Astrocyte of the cerebellum (primary cell): Measurements from ENCODE around the gene RBM39.
"Not testable (repeated sequence)": the region's sequence is repeated elsewhere in the genome, so short reads cannot be mapped to it uniquely, and the experiment has no call there.

Experiments used
- DNase-seq: peaks from one replicate; pipeline ENCODE4 v3.0.0-alpha.2; 2011; ENCODE audit warnings: low read depth
- H3K4me3 ChIP-seq: 2 replicates; pipeline ENCODE4 v1.5.1; 2011; ENCODE audit warnings: mild to moderate bottlenecking, low read depth, low read length, moderate library complexity
- CTCF ChIP-seq: IDR thresholded peaks from 2 replicates; pipeline ENCODE4 v1.5.1; 2012; ENCODE audit warnings: low read length, low read depth, moderate library complexity, mild to moderate bottlenecking; ENCODE audit errors: missing control alignments
- in situ Hi-C: cut with HindIII; loops from 2 replicates; pipeline ENCODE4 v1.10.0; 2017; ENCODE audit warnings: low sequenced_read_pairs

The RBM39 gene

GRCh38 chr20:35726842-35727711 lies 15.0 kb downstream of the RBM39 start:
- no peak overlapping the region for H3K4me3 ChIP-seq
- in situ Hi-C loops, result no loop called here
- no peak for TF ChIP-seq CTCF
- DNase-seq, result no peak

GRCh38 chr20:35724321-35725230 lies 17.5 kb downstream of the RBM39 start:
- TF ChIP-seq CTCF, result no peak
- no peak overlapping the region for H3K4me3 ChIP-seq
- in situ Hi-C loops, result no loop called here
- no peak for DNase-seq

GRCh38 chr20:35723652-35724320 lies 18.3 kb downstream of the RBM39 start:
- H3K4me3 ChIP-seq, in situ Hi-C loops, DNase-seq: not testable (repeated sequence)

GRCh38 chr20:35723275-35723639 lies 18.8 kb downstream of the RBM39 start:
- DNase-seq, H3K4me3 ChIP-seq, in situ Hi-C loops: not testable (repeated sequence)

GRCh38 chr20:35721621-35722020 lies 20.4 kb downstream of the RBM39 start:
- in situ Hi-C loops, result no loop called here
- H3K4me3 ChIP-seq, result no peak overlapping the region
- no peak for DNase-seq
- no peak for TF ChIP-seq CTCF

- in situ Hi-C loops, result no loop called here
Observed at GRCh38 chr20:35721219-35721618, 20.8 kb downstream of the RBM39 start.

More at GRCh38 chr20:35721219-35721618, 20.8 kb downstream of the RBM39 start:
- H3K4me3 ChIP-seq, result no peak overlapping the region
- TF ChIP-seq CTCF, result no peak
- no peak for DNase-seq
